ENCODE measurements around the gene PRKCH.

The PRKCH gene

DNA sequence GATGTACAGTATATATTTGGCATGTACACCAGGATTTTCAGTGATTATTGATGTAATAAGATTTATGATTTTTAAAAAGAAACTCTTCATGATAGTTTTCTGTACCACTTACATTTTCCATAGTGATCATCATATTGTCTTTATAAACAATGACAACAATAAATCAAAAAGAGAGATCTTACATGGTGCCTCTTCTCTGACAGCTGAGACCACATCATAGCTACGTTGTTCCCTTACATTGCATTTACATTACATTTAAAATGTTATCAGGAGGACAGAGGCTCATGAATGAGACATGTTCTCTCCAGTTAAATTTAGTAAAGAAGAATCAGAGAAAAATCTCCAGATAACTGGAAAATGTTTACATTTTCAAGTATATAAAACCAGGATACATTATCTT, 112.4 kb downstream of the PRKCH start:
- Histone ChIP-seq H3K23ac (ENCODE audit: low read depth, low read length, poor library complexity) (no peak overlapping the region), H2BK120ac (ENCODE audit: low read depth, low read length) (no peak overlapping the region), H3K4me2 (ENCODE audit: insufficient read depth, low read length, poor library complexity, severe bottlenecking) (no peak overlapping the region), H3K9ac (ENCODE audit: low read depth, low read length, poor library complexity) (no peak overlapping the region), H3K4ac (ENCODE audit: low read length) (no peak overlapping the region), H3K79me1 (ENCODE audit: low read depth, low read length) (no peaks in the 10 kb centered on the region), H4K91ac (ENCODE audit: low read depth, low read length, poor library complexity) (no peak overlapping the region), H3K4me3 (ENCODE audit: low read length in 2 of 2) (no peak overlapping the region), H2BK15ac (ENCODE audit: low read length) (no peak overlapping the region), H2AK5ac (ENCODE audit: low read depth, low read length) (no peak overlapping the region), H2BK12ac (ENCODE audit: low read length) (no peak overlapping the region), H3K18ac (ENCODE audit: low read length) (no peak overlapping the region), H4K8ac (ENCODE audit: low read depth, low read length) (no peak overlapping the region), H3K27ac (replicated peaks; ENCODE audit: low read length) (no peak overlapping the region), H3K36me3 (replicated peaks in 1 of 2; ENCODE audit: control insufficient read depth in 2 of 2, insufficient read depth in 2 of 2, low read length in 2 of 2) (no peaks in the 10 kb centered on the region), H2BK5ac (ENCODE audit: low read length) (no peak overlapping the region), H3K4me1 (ENCODE audit: control insufficient read depth in 2 of 2, insufficient read depth in 1 of 2, low read depth in 1 of 2, low read length in 2 of 2) (no peaks in the 10 kb centered on the region), H3K27me3 (ENCODE audit: control insufficient read depth in 3 of 3, insufficient read depth in 3 of 3, low read depth in 1 of 3, low read length in 3 of 3) (no peaks in the 10 kb centered on the region), H3K14ac (ENCODE audit: low read length) (no peak overlapping the region), H2AFZ (ENCODE audit: low read length) (no peak overlapping the region), H3K9me3 (replicated peaks in 1 of 2; ENCODE audit: control insufficient read depth in 2 of 2, insufficient read depth in 1 of 2, low read depth in 1 of 2, low read length in 2 of 2) (no peaks in the 10 kb centered on the region)
- no peak for DNase-seq (ENCODE audit: low spot score)
- WGBS, 2 donors (ENCODE audit: extremely low coverage in 2 of 2, insufficient read length in 2 of 2, insufficient replicate concordance in 1 of 2) = no CpG with 5 or more reads among the region's 1 CpG

DNA sequence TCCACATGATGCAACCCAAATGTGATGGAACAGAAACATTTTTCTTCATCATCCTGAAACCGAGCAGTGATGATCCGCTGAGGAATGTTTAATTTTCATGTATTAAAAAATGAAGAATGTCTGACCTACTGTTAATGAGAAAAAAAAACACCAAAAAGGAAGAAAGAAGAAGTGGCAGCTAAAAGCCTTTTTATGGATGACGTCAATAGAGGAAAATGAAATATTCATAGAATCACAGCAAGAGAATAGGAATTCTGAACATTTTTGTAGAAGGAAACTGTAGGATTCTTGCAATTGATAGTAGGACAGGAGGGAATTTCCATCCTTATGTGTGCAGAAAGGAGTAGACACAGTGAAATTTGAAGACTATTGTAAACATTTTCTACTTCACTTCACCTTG, 112.9 kb downstream of the PRKCH start:
- Histone ChIP-seq H4K8ac (ENCODE audit: low read depth, low read length) (no peak overlapping the region), H3K4me1 (ENCODE audit: control insufficient read depth in 2 of 2, insufficient read depth in 1 of 2, low read depth in 1 of 2, low read length in 2 of 2) (peaks cover 3 to 4% of the 10 kb centered on the region in 2 donors), H3K9ac (ENCODE audit: low read depth, low read length, poor library complexity) (no peak overlapping the region), H3K14ac (ENCODE audit: low read length) (no peak overlapping the region), H2AFZ (ENCODE audit: low read length) (no peak overlapping the region), H3K18ac (ENCODE audit: low read length) (no peak overlapping the region), H3K27me3 (ENCODE audit: control insufficient read depth in 3 of 3, insufficient read depth in 3 of 3, low read depth in 1 of 3, low read length in 3 of 3) (no peaks in the 10 kb centered on the region), H2BK120ac (ENCODE audit: low read depth, low read length) (no peak overlapping the region), H3K27ac (replicated peaks; ENCODE audit: low read length) (no peak overlapping the region), H2AK5ac (ENCODE audit: low read depth, low read length) (no peak overlapping the region), H2BK12ac (ENCODE audit: low read length) (no peak overlapping the region), H3K36me3 (replicated peaks in 1 of 2; ENCODE audit: control insufficient read depth in 2 of 2, insufficient read depth in 2 of 2, low read length in 2 of 2) (no peaks in the 10 kb centered on the region), H3K4me3 (ENCODE audit: low read length in 2 of 2) (no peak overlapping the region), H3K9me3 (replicated peaks in 1 of 2; ENCODE audit: control insufficient read depth in 2 of 2, insufficient read depth in 1 of 2, low read depth in 1 of 2, low read length in 2 of 2) (no peaks in the 10 kb centered on the region), H3K4me2 (ENCODE audit: insufficient read depth, low read length, poor library complexity, severe bottlenecking) (no peak overlapping the region), H3K4ac (ENCODE audit: low read length) (no peak overlapping the region), H2BK15ac (ENCODE audit: low read length) (no peak overlapping the region), H4K91ac (ENCODE audit: low read depth, low read length, poor library complexity) (no peak overlapping the region), H3K79me1 (ENCODE audit: low read depth, low read length) (no peaks in the 10 kb centered on the region), H3K23ac (ENCODE audit: low read depth, low read length, poor library complexity) (no peak overlapping the region), H2BK5ac (ENCODE audit: low read length) (no peak overlapping the region)
- no peak for DNase-seq (ENCODE audit: low spot score)
- WGBS, 2 donors (ENCODE audit: extremely low coverage in 2 of 2, insufficient read length in 2 of 2, insufficient replicate concordance in 1 of 2) = no CpG with 5 or more reads among the region's 3 CpGs

DNA sequence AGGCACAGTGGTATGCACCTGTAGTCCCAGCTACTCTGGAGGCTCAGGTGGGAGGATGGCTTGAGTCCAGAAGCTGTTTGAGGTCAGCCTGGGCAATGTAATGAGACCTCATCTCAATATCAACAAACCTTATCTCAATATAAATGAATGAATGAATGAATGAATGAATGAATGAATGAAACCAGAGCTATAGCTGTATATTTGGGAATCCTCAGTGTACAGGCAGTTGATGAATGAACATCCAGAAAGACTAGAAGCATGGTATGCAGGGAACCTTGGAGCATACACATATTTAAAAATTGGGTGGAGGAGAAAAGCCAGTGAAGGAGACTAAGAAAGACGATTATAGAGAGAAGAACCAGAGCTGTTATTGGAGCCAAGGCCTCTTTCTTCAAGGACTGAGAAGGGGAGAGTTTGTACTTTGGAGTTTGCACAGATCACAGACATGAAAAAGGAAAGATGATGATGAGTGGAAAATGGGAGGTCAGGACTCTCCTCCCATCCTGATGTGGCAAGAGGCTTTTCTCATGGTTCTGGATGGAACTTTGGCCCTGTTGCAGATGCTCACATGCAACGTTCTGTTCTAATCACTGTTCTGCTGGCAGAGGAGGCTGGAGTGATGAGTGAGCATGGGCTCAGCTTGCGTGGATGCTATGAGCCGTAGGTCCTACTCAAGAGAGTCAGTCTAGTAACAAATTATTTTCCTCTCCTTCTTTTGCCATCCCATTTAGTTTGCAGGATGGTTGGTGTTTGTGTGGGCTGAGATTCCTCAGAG, 114.4 kb downstream of the PRKCH start:
- no CpG with 5 or more reads among the region's 4 CpGs for WGBS, 2 donors (ENCODE audit: extremely low coverage in 2 of 2, insufficient read length in 2 of 2, insufficient replicate concordance in 1 of 2)
- Histone ChIP-seq H3K4me2 (ENCODE audit: insufficient read depth, low read length, poor library complexity, severe bottlenecking) (no peak overlapping the region), H4K8ac (ENCODE audit: low read depth, low read length) (no peak overlapping the region), H3K4me3 (ENCODE audit: low read length in 2 of 2) (no peak overlapping the region), H3K4me1 (ENCODE audit: control insufficient read depth in 2 of 2, insufficient read depth in 1 of 2, low read depth in 1 of 2, low read length in 2 of 2) (peaks cover 4 to 6% of the 10 kb centered on the region in 2 donors), H3K27me3 (ENCODE audit: control insufficient read depth in 3 of 3, insufficient read depth in 3 of 3, low read depth in 1 of 3, low read length in 3 of 3) (no peaks in the 10 kb centered on the region), H3K79me1 (ENCODE audit: low read depth, low read length) (no peaks in the 10 kb centered on the region), H3K18ac (ENCODE audit: low read length) (no peak overlapping the region), H3K14ac (ENCODE audit: low read length) (no peak overlapping the region), H3K27ac (replicated peaks; ENCODE audit: low read length) (no peak overlapping the region), H3K9ac (ENCODE audit: low read depth, low read length, poor library complexity) (no peak overlapping the region), H3K9me3 (replicated peaks in 1 of 2; ENCODE audit: control insufficient read depth in 2 of 2, insufficient read depth in 1 of 2, low read depth in 1 of 2, low read length in 2 of 2) (no peaks in the 10 kb centered on the region), H2BK5ac (ENCODE audit: low read length) (no peak overlapping the region), H4K91ac (ENCODE audit: low read depth, low read length, poor library complexity) (no peak overlapping the region), H3K36me3 (replicated peaks in 1 of 2; ENCODE audit: control insufficient read depth in 2 of 2, insufficient read depth in 2 of 2, low read length in 2 of 2) (no peaks in the 10 kb centered on the region), H2BK120ac (ENCODE audit: low read depth, low read length) (no peak overlapping the region), H2AFZ (ENCODE audit: low read length) (no peak overlapping the region), H3K4ac (ENCODE audit: low read length) (no peak overlapping the region), H3K23ac (ENCODE audit: low read depth, low read length, poor library complexity) (no peak overlapping the region), H2AK5ac (ENCODE audit: low read depth, low read length) (no peak overlapping the region), H2BK12ac (ENCODE audit: low read length) (no peak overlapping the region), H2BK15ac (ENCODE audit: low read length) (no peak overlapping the region)
- no peak for DNase-seq (ENCODE audit: low spot score)

DNA sequence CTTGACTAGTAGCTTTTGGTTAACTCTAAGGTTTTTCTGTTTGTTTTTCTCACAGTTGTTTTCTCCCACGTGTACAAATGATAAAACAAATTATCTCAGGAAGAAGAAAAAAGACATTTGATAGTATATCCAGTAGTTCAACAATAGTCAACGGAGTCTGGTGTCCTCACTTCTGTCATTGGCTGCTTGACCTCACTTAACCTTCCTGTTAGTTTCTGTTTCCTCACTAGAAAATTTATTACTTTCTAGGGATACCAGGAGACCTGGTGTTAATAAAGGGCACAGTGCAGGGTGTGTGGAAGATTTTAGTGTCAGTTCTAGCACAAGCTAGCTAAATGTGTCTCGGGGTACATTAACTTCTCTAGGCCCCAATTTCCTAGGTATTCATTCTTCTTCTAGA, 116.0 kb downstream of the PRKCH start:
- Histone ChIP-seq H3K23ac (ENCODE audit: low read depth, low read length, poor library complexity) (no peak overlapping the region), H4K91ac (ENCODE audit: low read depth, low read length, poor library complexity) (no peak overlapping the region), H3K18ac (ENCODE audit: low read length) (no peak overlapping the region), H3K27me3 (ENCODE audit: control insufficient read depth in 3 of 3, insufficient read depth in 3 of 3, low read depth in 1 of 3, low read length in 3 of 3) (no peaks in the 10 kb centered on the region), H4K8ac (ENCODE audit: low read depth, low read length) (no peak overlapping the region), H3K4me1 (ENCODE audit: control insufficient read depth in 2 of 2, insufficient read depth in 1 of 2, low read depth in 1 of 2, low read length in 2 of 2) (peaks cover 4 to 6% of the 10 kb centered on the region in 2 donors), H2AK5ac (ENCODE audit: low read depth, low read length) (no peak overlapping the region), H3K9me3 (replicated peaks in 1 of 2; ENCODE audit: control insufficient read depth in 2 of 2, insufficient read depth in 1 of 2, low read depth in 1 of 2, low read length in 2 of 2) (no peaks in the 10 kb centered on the region), H3K4me3 (ENCODE audit: low read length in 2 of 2) (no peak overlapping the region), H3K36me3 (replicated peaks in 1 of 2; ENCODE audit: control insufficient read depth in 2 of 2, insufficient read depth in 2 of 2, low read length in 2 of 2) (no peaks in the 10 kb centered on the region), H2BK12ac (ENCODE audit: low read length) (no peak overlapping the region), H3K9ac (ENCODE audit: low read depth, low read length, poor library complexity) (no peak overlapping the region), H2AFZ (ENCODE audit: low read length) (no peak overlapping the region), H3K4ac (ENCODE audit: low read length) (no peak overlapping the region), H2BK5ac (ENCODE audit: low read length) (no peak overlapping the region), H2BK15ac (ENCODE audit: low read length) (no peak overlapping the region), H3K27ac (replicated peaks; ENCODE audit: low read length) (no peak overlapping the region), H3K4me2 (ENCODE audit: insufficient read depth, low read length, poor library complexity, severe bottlenecking) (no peak overlapping the region), H3K79me1 (ENCODE audit: low read depth, low read length) (no peaks in the 10 kb centered on the region), H2BK120ac (ENCODE audit: low read depth, low read length) (no peak overlapping the region), H3K14ac (ENCODE audit: low read length) (no peak overlapping the region)
- no peak for DNase-seq (ENCODE audit: low spot score)
- WGBS, 2 donors (ENCODE audit: extremely low coverage in 2 of 2, insufficient read length in 2 of 2, insufficient replicate concordance in 1 of 2) = no CpG with 5 or more reads among the region's 3 CpGs

Measured in neuronal stem cell (in vitro differentiated cells).